Measurements from ENCODE around the gene LAMA4.

LAMA4 gene

DNA sequence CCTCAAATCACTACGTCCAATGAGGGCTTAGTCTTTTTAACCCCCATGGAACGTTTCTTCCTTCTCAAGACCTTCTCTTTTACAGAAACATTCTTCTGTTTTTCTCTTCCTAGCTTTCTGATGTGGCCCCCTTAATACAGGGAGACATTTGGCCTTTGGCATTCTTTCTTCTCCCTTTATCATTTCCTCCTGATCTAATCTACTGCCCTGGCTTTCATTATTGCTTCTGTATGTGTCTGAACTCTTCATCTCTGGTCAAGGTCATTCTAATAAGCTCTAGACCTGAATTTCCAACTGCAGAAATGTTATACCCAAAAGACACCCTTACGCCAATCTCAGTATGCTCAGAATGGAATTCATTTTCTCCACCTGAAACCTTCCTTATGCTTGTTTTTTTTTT is 18.4 kb upstream of the LAMA4 start (continued):
- TF ChIP-seq TCF4 (CRISPR knock-in tag; IDR thresholded peaks at IDR 0.05; ENCODE audit: borderline replicate concordance) (peak; percentile 36; the same call in 1 of the 2 replicates), ZNF70 (CRISPR knock-in tag; IDR thresholded peaks at IDR 0.05) (no peak)

GRCh38 chr6:112270756-112271155 is 16.4 kb upstream of the LAMA4 start:
- TF ChIP-seq CREB5 (CRISPR knock-in tag; IDR thresholded peaks at IDR 0.05; ENCODE audit: low read depth) (no peak), TCF4 (CRISPR knock-in tag; IDR thresholded peaks at IDR 0.05; ENCODE audit: borderline replicate concordance) (no peak), TSHZ2 (CRISPR knock-in tag; IDR thresholded peaks at IDR 0.05) (no peak)
- no peak for ATAC-seq

GRCh38 chr6:112269979-112270566 is 15.7 kb upstream of the LAMA4 start:
- ATAC-seq = no peak
- TF ChIP-seq ZFP30 (CRISPR knock-in tag; IDR thresholded peaks at IDR 0.05) (no peak), CSDC2 (CRISPR knock-in tag; IDR thresholded peaks at IDR 0.05) (no peak), ISL1 (CRISPR knock-in tag; IDR thresholded peaks at IDR 0.05) (no peak), ESRRG (CRISPR knock-in tag; IDR thresholded peaks at IDR 0.05) (no peak), BACH2 (CRISPR knock-in tag; IDR thresholded peaks at IDR 0.05; ENCODE audit: borderline replicate concordance) (no peak), OSR1 (CRISPR knock-in tag; IDR thresholded peaks at IDR 0.05) (no peak), ARNTL (CRISPR knock-in tag; IDR thresholded peaks at IDR 0.05; ENCODE audit: borderline replicate concordance, low read depth) (no peak), CREB5 (CRISPR knock-in tag; IDR thresholded peaks at IDR 0.05; ENCODE audit: low read depth) (no peak), TOX (CRISPR knock-in tag; IDR thresholded peaks at IDR 0.05; ENCODE audit: borderline replicate concordance) (no peak), CSRNP3 (CRISPR knock-in tag; IDR thresholded peaks at IDR 0.05) (no peak), ZC3H10 (CRISPR knock-in tag; IDR thresholded peaks at IDR 0.05) (no peak), SNAI2 (CRISPR knock-in tag; IDR thresholded peaks at IDR 0.05) (no peak), RARB (CRISPR knock-in tag; IDR thresholded peaks at IDR 0.05) (no peak), ZNF565 (CRISPR knock-in tag; conservative IDR thresholded peaks at IDR 0.05; ENCODE audit: low read depth) (no peak), ZNF70 (CRISPR knock-in tag; IDR thresholded peaks at IDR 0.05) (no peak), TCF4 (CRISPR knock-in tag; IDR thresholded peaks at IDR 0.05; ENCODE audit: borderline replicate concordance) (no peak), TSHZ2 (CRISPR knock-in tag; IDR thresholded peaks at IDR 0.05) (no peak)
- TF ChIP-seq, protein P1, sequence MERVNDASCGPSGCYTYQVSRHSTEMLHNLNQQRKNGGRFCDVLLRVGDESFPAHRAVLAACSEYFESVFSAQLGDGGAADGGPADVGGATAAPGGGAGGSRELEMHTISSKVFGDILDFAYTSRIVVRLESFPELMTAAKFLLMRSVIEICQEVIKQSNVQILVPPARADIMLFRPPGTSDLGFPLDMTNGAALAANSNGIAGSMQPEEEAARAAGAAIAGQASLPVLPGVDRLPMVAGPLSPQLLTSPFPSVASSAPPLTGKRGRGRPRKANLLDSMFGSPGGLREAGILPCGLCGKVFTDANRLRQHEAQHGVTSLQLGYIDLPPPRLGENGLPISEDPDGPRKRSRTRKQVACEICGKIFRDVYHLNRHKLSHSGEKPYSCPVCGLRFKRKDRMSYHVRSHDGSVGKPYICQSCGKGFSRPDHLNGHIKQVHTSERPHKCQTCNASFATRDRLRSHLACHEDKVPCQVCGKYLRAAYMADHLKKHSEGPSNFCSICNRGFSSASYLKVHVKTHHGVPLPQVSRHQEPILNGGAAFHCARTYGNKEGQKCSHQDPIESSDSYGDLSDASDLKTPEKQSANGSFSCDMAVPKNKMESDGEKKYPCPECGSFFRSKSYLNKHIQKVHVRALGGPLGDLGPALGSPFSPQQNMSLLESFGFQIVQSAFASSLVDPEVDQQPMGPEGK (CRISPR knock-in tag; IDR thresholded peaks at IDR 0.05; ENCODE audit: borderline replicate concordance) = no peak
- TF ChIP-seq, protein P2, sequence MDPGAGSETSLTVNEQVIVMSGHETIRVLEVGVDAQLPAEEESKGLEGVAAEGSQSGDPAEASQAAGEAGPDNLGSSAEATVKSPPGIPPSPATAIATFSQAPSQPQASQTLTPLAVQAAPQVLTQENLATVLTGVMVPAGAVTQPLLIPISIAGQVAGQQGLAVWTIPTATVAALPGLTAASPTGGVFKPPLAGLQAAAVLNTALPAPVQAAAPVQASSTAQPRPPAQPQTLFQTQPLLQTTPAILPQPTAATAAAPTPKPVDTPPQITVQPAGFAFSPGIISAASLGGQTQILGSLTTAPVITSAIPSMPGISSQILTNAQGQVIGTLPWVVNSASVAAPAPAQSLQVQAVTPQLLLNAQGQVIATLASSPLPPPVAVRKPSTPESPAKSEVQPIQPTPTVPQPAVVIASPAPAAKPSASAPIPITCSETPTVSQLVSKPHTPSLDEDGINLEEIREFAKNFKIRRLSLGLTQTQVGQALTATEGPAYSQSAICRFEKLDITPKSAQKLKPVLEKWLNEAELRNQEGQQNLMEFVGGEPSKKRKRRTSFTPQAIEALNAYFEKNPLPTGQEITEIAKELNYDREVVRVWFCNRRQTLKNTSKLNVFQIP (CRISPR knock-in tag; IDR thresholded peaks at IDR 0.05; ENCODE audit: borderline replicate concordance, low read depth) = no peak

Measured in SK-N-SH treated with all-trans-retinoic acid at 6 μM for 48 hours (cell line).